DMS114 treated with DMSO at 0.1 percent for 48 hours (cell line): Measurements from ENCODE around the gene ARHGEF7.

Source experiments
- DNase-seq: peaks from one replicate; lab custom pipeline; 2025; ENCODE audit not compliant: unreplicated experiment; lab: John Stamatoyannopoulos, UW

Gene ARHGEF7

GRCh38 chr13:111337741-111338140 is 222.6 kb downstream of the ARHGEF7 start:
- no peak for DNase-seq

- DNase-seq = no peak
Measured at GRCh38 chr13:111338841-111339240, 223.7 kb downstream of the ARHGEF7 start.

GRCh38 chr13:111339366-111340143 is 224.4 kb downstream of the ARHGEF7 start:
- DNase-seq = no peak

GRCh38 chr13:111341886-111342285 is 226.8 kb downstream of the ARHGEF7 start:
- DNase-seq = no peak

GRCh38 chr13:111342721-111343120 is 227.6 kb downstream of the ARHGEF7 start:
- DNase-seq = no peak

GRCh38 chr13:111343186-111343805 is 228.2 kb downstream of the ARHGEF7 start:
- no peak for DNase-seq

- no peak for DNase-seq
Measured at GRCh38 chr13:111344471-111345191, 229.5 kb downstream of the ARHGEF7 start.

- DNase-seq = no peak
Measured at GRCh38 chr13:111345682-111346081, 230.6 kb downstream of the ARHGEF7 start.

GRCh38 chr13:111346101-111346680 is 231.1 kb downstream of the ARHGEF7 start:
- DNase-seq = no peak

- DNase-seq = no peak
Measured at GRCh38 chr13:111347438-111347837, 232.3 kb downstream of the ARHGEF7 start.

- DNase-seq = no peak
Measured at GRCh38 chr13:111353508-111353907, 238.4 kb downstream of the ARHGEF7 start.

- DNase-seq = no peak
Measured at GRCh38 chr13:111354789-111355188, 239.7 kb downstream of the ARHGEF7 start.
